Vagina (tissue), 2 donors: ENCODE results near the gene FAM53B.

Source experiments
- CTCF ChIP-seq, 3 experiments: fragments of 450-650 bp in 2 of 3; fragments of 200-600 bp in 1 of 3; sonication (generic) in 1 of 3; IDR thresholded peaks; one replicate each; pipeline ENCODE4 v1.5.1; 2017 to 2019; ENCODE audit warnings: antibody characterized with exemption in 3 of 3, mild to moderate bottlenecking in 2 of 3, moderate library complexity in 2 of 3
- POLR2A ChIP-seq, 2 donors: fragments of 450-650 bp; IDR thresholded peaks; one replicate each; pipeline ENCODE4 v1.6.1; 2017; ENCODE audit warnings: antibody characterized with exemption in 2 of 2, mild to moderate bottlenecking in 2 of 2, moderate library complexity in 2 of 2
- POLR2AphosphoS5 ChIP-seq, 2 donors: sonication (generic); formaldehyde crosslinking; IDR thresholded peaks; one replicate each; pipeline ENCODE4 v1.9.0; 2017; ENCODE audit warnings: antibody characterized with exemption in 2 of 2, mild to moderate bottlenecking in 2 of 2, low read depth in 1 of 2; ENCODE audit not compliant: insufficient read depth in 1 of 2

DNA sequence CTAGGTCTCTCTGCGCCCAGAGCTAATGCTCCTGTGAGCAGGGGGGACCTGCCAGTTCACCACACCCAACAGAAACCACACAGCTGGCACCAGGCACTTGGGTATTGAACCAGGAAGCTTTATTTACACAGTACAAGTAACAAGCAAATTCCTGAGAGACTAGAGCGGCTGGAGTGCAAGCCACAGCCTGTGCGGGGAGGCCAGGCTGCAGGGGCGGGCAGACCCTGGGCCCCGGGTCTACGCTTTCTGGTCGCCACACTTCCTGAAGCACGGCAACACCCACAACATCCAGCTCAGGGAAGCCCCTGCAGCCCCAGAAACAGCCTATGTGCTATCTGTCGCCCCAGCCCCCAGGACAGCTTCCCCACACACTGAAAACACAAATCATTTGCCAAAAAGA is 125.0 kb downstream of the FAM53B start:
- no peak for TF ChIP-seq POLR2AphosphoS5 (IDR thresholded peaks at IDR 0.05; ENCODE audit: insufficient read depth in 1 of 2, low read depth in 1 of 2)
- TF ChIP-seq CTCF (IDR thresholded peaks at IDR 0.05), result no peak
- TF ChIP-seq POLR2A (IDR thresholded peaks at IDR 0.05), result no peak
